ENCODE measurements around the gene DHRS1.

DHRS1 gene

GRCh38 chr14:24282736-24283135 is 16.8 kb downstream of the DHRS1 start:
- DNase-seq (ENCODE audit: low read depth in 2 of 2), result no peak

GRCh38 chr14:24281636-24282035 is 17.9 kb downstream of the DHRS1 start:
- no peak for DNase-seq (ENCODE audit: low read depth in 2 of 2)

DNA sequence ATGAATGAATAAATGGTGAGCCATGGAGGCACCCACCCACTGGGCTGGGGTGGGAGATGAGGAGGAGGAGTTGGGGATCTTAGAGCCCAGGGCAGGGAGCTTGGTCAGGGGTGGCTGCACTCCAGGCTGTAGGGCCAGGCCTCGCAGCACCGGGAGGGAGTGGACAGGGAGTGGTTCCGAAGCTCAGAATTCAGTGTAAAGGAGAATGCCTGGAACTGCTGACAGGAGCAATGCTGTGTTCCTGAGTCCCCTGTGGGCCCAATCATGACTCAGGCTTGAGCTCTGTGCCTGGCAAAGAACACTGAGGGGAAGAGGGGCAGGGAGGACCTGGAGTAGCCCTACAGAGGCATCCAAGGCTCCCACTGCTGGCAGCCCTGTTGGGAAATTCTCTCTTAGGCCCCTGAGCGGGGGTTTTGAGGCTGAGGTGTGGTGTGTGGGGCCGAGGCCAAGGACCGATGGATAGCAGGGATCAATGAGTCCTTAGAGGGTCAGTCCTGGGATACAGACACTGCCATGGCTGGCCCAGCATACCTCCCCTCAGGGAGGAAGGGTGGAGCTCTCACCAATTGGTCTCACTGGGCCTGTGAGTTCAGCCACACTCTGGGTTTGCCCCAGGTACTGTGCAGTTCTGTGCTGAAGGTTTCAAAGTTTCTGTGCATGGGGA is 18.7 kb downstream of the DHRS1 start:
- DNase-seq (ENCODE audit: low read depth in 2 of 2), result no peak

DNA sequence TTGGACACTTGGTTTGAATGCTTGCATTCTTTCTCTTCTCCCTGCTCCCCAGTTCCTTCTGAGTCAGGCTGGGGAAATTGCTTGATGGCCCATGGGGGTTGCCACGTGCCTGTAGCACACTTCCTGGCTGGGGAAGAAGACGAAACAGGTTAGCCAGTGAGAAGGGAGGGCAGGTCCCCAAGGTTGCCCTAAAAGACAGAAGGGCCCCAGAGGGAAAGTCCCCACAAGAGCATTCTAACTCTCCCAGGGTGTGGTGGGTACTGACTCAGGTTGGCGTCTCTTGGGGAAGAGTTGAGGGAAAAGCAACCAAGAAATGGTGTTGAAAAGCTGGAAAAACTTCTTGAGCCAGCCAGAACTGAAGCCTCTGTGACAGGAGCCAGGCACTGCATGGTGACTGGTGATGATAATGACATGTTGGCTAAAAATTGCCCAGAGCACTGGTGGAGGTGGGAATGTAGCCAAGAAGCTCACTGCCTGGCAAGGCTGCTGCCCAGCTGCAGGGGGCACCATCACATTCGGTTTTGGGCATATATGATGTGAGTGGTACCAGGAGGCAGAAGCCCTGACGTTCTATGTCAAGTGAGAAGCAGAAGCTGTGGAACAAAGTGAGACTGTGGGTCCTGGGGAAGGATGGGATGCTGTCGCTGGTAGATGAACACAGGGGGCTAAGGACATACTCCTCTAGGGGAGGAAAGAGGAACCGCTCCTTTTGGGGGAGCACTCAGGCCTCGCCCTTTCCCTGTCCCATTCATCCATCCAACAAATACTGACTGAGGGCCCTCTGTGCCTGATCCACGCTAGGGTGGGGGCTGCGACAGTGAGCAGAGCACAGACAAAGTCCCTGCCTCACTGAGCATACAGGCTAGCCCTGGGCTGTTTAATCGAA is 20.0 kb downstream of the DHRS1 start:
- peak in 1 of 2 donors; percentile 40 for DNase-seq (ENCODE audit: low read depth in 2 of 2)

DNA sequence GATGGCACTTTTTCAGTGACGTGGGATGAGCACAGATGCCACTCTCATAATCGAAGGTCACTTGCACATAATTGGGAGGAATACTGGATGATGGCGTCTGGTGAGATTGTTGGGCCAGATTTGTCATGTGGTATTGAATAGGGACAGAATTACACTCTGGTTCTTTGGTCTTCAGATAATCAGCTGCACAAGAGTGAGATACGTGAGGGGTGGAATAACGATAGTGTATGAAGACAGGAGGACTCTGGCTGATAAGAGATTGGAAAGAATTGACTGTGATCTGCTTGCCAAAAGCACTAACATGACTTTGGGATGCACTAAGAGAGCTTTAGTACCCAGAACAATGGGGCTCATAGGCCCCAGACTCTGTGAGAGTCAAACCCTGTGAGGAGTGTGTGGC is 21.2 kb downstream of the DHRS1 start:
- no peak for DNase-seq (ENCODE audit: low read depth in 2 of 2)

- no peak for DNase-seq (ENCODE audit: low read depth in 2 of 2)
These were observed 21.8 kb downstream of the DHRS1 start for GRCh38 chr14:24277606-24278321.

GRCh38 chr14:24277071-24277470 is 22.5 kb downstream of the DHRS1 start:
- no peak for DNase-seq (ENCODE audit: low read depth in 2 of 2)

DNA sequence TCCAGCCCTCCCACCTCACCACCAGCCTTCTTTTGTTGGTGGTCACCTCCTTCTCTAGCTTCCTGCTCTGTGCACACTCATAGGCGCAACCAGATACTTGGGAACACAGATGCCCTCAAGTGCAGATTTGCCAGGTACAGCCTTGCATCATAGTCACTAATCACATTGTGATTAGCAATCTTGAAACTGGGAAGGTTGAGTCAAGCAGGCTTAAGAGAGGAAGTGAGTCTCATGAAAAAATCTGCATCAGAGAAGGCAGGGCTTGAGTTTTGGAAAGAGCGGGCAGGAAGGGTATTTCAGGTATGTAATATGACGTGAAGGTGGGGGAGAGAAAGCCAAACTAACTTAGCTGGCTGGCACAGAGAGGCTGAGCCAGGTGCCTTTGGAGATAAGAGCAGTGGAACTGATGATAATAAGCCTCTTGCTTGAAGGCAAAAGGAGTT is 25.5 kb downstream of the DHRS1 start:
- DNase-seq (ENCODE audit: low read depth in 2 of 2), result peak; percentile 27 to 42

DNA sequence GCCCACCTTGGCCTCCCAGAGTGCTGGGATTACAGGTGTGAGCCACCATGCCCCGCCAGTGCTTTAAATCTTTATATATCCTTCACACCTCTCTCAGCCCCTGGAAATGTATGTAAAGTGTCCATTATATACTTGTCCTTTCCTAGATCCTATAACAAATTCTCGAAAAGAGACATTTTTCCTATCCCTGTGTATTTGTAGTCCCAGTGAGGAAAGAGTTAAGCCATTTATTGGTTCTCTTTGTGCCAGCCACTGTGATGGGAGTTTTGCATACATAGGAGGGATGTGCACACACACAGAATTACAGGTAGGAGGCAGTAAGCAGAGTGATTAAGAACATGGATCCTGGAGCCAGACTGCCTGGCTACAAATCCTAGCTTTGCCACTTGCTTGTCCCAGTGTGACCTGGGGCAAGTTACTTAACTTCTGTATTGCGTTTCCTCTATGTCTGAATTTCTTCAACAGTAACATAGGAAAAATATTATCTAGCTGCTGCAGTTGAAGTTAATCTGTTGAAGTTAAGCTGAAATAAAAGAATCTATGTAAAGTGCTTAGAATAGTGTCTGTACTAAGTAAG is 26.1 kb downstream of the DHRS1 start:
- DNase-seq (ENCODE audit: low read depth in 2 of 2), result no peak

- DNase-seq (ENCODE audit: low read depth in 2 of 2), result no peak
These were observed 27.1 kb downstream of the DHRS1 start for GRCh38 chr14:24272467-24272866.

GRCh38 chr14:24271834-24272263 is 27.7 kb downstream of the DHRS1 start:
- DNase-seq (ENCODE audit: low read depth in 2 of 2), result no peak

DNA sequence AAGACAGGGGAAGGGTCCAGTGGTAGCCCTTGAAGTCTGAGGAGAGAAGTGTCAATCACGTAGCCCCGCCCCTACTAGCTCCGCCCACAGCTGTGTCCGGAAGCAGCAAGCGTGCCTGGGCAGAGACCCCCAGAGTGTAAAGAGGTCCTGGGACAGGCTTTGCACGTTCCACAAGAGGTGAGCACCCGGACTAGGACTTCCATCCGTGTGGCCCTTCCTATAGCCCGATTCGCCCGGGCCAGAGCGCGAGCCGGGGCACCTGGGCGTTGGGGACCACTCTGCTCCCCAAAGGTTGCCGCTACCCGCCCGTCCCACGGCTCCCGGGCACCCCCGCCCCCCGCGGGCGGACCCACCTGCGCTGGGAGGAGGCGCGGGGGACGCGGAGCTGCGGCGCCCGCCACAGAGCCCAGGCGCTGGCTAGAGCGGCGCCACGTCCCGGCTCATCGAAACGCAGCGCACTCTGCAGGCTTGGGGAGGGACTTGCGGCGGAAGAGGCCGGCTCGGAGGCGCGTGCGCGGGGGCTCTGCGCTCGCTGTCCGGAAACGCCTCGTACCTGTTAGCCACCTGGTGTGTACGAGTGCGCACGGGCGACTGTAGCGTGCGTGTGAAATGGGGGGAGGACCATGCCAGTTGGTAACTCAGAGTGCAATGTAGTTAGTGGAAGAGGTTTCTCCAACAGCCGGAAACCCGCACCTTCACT is 28.3 kb downstream of the DHRS1 start, which contains the start of gene RABGGTA:
Gene RABGGTA, minus strand, starts transcription at position 464 of the 700 bp plus-strand sequence. CDS start 482 bp downstream, outside the sequence.
- DNase-seq (ENCODE audit: low read depth in 2 of 2), result peak; percentile 79 to 82

DNA sequence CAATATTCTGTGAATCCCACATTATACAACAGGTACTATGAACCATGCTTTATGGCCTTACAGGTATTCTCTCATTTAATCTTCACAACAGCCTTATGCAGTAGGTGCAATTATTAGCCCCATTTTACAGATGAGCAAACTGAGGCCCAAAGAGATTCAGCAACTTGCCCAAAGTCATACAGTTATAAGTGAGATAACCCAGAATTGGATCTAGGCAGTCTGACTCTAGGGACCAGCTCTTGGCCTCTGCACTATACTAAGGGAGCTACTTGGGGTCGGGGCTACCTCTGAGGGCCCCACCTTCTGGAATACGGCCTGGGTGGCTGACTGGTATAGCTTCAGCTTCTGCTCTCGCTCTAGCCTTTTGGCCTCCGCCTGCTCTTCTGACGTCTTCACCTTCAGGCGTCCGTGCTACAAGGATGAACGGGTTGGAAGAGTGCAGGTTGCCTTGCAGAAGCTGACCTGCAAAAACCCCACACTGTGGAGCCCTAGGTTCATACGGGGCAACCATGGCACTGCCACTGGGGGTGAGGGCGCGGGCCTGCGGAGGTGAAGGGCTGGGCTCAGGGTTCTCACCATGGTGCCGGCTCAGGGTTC is 28.9 kb downstream of the DHRS1 start:
- DNase-seq (ENCODE audit: low read depth in 2 of 2), result no peak

DNA sequence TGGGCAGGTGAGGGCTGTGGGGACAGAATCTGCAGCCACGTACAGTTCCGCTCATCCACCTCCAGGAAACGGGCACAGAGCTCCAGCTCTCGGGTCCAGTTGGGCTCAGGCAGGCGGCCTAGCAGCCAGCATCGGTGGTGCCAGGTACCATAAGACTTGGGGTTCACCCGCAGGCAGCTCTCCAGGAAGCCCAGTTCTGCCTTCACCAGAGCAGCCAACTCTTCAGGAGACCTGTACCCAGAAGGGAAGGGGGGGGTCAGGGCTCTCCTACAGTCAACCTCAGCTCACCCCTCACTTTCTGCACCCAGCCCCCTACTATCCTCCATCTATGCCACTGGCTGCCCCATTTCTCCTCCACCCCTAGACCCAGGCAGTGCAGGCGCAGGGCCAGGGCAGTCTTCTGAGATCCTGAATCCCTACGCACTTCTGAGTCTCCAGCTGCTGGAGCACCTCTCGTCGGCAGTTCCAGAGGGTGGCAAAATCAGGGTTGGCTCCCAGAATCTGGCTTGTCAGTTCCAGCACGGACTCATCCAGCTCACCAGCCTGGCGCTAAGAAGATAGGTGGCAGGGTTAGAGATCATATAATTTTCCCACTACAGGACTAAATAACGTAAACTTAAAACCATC is 29.6 kb downstream of the DHRS1 start:
- DNase-seq (ENCODE audit: low read depth in 2 of 2), result no peak

DNA sequence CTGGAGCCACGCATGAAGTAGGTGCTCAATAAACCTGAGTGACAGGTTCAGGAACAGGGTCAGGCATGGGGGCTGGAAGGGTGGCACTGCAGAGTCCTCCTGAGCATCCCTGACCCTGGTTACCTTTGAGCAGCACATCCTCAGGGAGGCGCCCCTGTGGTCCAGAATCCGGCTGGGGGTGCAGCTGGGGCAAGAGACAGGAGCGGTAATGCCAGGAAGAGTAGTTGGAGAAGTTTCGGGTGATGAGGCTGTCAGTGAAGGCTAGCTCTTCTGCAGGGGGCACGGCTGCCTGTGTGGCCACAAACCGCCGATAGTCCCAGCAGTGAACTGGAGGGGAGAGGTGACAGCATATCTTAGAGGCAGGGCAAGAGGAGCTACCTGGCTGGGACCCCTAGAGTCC is 30.2 kb downstream of the DHRS1 start:
- DNase-seq (ENCODE audit: low read depth in 2 of 2), result no peak

DNA sequence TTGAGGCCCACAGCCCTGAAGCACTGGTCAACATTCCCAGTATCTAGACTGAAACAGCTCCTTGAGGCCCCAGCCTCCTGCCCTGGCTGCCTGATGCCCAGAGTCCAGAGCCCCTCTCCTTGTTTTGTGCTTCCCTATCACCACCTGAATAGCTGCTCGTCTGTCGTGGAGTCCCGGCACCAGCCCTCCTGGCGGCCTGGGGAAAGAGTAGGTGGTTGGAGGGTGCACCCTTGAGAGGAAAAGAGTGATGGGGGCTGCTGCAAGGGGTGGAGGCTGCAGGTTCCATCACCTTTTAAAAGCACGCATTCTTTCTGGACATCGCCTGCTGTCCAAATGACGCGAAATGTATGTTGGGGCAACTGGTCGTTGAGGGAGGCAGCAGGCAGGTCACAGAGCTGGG is 31.4 kb downstream of the DHRS1 start:
- no peak for DNase-seq (ENCODE audit: low read depth in 2 of 2)

DNA sequence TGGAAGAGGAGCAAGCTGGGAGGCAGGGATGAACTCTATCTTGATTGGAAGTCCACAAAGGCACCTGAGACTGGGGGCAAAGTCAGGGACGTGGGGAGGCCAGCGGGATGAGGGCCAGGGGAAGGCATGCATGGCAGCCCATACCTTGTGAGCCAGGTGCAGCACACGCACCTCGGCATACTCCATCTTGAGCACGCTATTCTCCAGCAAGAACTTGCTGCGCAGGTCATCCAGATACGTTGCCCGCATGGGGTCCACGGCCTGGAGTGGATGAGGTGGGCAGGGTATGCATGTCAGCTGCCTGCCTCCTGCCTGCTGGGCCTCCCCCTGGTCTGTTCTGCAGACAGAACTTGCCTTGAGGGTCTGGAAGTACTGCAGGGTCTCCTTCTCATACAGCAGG is 32.1 kb downstream of the DHRS1 start:
- DNase-seq (ENCODE audit: low read depth in 2 of 2), result no peak

GRCh38 chr14:24266344-24267244 is 33.0 kb downstream of the DHRS1 start:
- DNase-seq (ENCODE audit: low read depth in 2 of 2), result no peak

DNA sequence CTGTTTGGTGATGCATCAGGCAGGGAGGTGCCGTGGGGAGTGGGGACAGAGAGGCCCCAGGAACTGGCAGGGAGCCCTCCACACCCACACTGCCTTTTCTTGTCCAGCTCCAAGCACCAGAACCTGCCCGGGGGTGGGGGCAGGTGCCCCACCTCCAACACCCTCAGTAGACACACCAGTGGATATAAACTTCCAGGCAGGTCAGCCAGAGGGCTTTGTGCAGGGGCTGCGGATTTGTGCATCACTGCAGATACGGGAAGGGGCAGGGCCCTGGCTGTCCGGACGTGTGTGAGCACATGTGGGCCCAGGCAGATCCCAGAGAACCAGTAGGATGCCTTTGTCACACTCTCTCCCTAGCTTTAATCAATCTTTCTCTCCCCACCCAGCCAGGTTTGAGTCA is 35.3 kb downstream of the DHRS1 start:
- DNase-seq (ENCODE audit: low read depth in 2 of 2), result no peak
